GM13977 (cell line): ENCODE data around the gene CALML3.

Source experiments
- DNase-seq: peaks from one replicate; pipeline ENCODE4 v3.0.0; 2012; ENCODE audit warnings: low spot score
- in situ Hi-C: fragments of 300-500 bp; cut with MboI; formaldehyde crosslinking; loops from one replicate; pipeline ENCODE4 v1.12.0; 2022; ENCODE audit warnings: low sequenced_read_pairs, low pct_unique_long_range_greater_than_20kb, mixed read lengths, inconsistent platforms; ENCODE audit not compliant: unreplicated experiment
- TF ChIP-seq, protein P1 (sequence below): IDR thresholded peaks from 2 replicates; pipeline ENCODE4 v1.5.1; 2012; ENCODE audit warnings: mild to moderate bottlenecking, control low read depth; ENCODE audit not compliant: insufficient read depth; ENCODE audit errors: extremely low read depth, missing control alignments

The CALML3 gene

GRCh38 chr10:5492322-5492855 lies 32.4 kb upstream of the CALML3 start:
- no peak for DNase-seq
- TF ChIP-seq, protein P1, sequence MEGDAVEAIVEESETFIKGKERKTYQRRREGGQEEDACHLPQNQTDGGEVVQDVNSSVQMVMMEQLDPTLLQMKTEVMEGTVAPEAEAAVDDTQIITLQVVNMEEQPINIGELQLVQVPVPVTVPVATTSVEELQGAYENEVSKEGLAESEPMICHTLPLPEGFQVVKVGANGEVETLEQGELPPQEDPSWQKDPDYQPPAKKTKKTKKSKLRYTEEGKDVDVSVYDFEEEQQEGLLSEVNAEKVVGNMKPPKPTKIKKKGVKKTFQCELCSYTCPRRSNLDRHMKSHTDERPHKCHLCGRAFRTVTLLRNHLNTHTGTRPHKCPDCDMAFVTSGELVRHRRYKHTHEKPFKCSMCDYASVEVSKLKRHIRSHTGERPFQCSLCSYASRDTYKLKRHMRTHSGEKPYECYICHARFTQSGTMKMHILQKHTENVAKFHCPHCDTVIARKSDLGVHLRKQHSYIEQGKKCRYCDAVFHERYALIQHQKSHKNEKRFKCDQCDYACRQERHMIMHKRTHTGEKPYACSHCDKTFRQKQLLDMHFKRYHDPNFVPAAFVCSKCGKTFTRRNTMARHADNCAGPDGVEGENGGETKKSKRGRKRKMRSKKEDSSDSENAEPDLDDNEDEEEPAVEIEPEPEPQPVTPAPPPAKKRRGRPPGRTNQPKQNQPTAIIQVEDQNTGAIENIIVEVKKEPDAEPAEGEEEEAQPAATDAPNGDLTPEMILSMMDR: no peak
- in situ Hi-C loops: no loop called here

DNA sequence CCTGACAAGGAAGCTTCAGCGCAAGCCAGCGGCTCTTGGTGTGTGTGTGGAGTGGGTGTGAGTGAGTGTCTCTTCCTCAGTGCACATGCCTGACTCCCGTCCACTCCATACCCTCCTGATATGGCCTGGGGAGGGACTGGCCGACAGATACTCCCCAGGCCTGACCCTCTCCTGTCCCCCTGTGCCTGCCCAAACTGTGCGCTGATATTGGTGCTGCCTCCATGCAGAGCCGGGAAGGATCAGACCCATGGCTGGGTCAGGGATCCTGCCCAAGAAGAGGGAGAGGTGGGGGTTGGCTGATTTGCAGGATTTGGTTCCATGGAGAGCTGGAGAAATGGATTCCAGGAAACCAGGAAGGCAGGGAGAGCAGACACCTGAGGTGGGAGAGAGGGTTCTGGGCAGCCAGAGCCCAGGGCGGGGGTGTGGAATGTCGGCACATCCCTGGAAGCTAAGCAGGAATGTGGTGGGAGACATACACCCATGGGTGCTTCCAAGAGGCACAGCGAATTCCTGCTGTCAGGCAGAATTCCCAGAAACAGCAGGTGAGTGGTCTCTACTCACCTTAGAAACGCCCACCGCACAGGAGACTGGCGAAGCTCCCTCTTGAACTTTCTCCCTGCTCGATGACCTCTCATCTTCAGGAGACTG lies 31.7 kb upstream of the CALML3 start:
- in situ Hi-C loops: no loop called here
- TF ChIP-seq, protein P1: no peak
- DNase-seq: no peak

GRCh38 chr10:5493691-5494090 lies 31.1 kb upstream of the CALML3 start:
- no peak for DNase-seq
- TF ChIP-seq, protein P1: no peak
- in situ Hi-C loops: no loop called here

DNA sequence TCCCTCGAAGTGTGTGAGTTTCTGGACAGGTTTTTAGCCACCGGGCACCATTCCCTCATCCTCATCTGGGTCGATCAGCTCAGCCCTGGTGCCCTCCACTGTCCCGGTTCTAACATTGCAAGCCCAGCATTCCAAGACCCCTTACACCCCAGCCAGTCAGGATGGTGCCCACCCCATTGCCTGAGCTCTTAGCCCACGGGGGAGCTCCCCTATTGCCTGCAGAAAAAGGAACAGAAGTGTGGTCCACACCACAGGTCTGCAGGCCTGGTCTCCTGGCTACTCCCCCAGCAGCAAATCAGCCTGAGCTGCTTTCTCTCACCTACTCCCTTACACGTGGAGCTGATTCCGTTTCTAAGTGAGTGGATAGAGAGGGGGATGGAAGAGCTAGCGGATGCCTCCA lies 30.1 kb upstream of the CALML3 start:
- TF ChIP-seq, protein P1: no peak
- in situ Hi-C loops: no loop called here

DNA sequence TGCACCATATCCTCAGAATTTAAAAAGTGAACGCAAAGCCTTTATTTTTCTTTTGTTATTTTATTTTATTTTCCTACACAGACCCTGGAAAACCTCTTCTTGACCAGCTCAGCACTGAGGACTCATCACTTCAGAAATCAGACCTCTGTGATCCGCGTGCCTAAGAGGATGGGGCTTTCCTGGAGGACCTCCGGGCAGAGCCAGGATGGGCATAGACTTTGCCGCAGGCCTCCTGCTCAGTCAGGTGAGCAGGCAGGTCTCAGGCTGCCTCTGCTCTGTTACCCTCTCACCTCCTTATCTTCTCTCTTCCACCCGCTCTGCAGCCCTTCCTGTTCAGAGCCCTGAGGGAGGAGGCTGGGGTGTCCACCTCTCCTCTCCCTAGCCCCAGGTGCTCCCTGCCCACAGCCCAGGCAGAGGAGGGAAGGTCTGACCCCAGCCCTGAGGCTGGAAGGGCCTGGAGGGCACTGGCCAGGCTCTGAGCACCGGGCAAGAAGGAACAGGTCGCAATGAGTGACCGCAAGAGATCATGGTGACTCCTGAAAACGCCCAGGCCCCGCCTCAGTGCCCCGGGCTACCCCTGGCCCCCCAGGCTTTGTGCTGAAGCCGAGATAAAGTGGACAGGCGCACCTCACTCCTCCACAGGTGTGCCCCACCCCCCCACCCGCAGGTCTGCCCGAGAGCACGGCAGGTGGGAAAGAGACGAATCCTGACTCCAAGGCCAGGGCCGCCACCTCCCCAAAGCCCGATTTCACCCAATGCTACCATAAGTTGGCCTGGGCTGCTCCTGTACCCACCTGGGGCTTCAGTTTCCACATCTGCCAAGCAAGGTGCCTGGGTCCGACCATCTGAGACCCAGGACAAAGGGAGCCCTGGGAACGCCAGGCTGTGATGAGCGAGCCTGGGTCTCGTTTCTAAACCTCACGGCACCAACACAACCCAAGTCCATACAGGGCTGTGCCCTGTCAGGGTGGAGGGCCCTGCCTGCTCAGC lies 28.2 kb upstream of the CALML3 start:
- TF ChIP-seq, protein P1: no peak
- in situ Hi-C loops: no loop called here
- no peak for DNase-seq

More for the DNA sequence above, 30.1 kb upstream of the CALML3 start:
- no peak for DNase-seq

- no peak for DNase-seq
- in situ Hi-C loops: no loop called here
- TF ChIP-seq, protein P1: no peak
Measured at GRCh38 chr10:5497289-5497688, 27.5 kb upstream of the CALML3 start.
